Measurements from ENCODE around the gene UTF1.

The UTF1 gene

DNA sequence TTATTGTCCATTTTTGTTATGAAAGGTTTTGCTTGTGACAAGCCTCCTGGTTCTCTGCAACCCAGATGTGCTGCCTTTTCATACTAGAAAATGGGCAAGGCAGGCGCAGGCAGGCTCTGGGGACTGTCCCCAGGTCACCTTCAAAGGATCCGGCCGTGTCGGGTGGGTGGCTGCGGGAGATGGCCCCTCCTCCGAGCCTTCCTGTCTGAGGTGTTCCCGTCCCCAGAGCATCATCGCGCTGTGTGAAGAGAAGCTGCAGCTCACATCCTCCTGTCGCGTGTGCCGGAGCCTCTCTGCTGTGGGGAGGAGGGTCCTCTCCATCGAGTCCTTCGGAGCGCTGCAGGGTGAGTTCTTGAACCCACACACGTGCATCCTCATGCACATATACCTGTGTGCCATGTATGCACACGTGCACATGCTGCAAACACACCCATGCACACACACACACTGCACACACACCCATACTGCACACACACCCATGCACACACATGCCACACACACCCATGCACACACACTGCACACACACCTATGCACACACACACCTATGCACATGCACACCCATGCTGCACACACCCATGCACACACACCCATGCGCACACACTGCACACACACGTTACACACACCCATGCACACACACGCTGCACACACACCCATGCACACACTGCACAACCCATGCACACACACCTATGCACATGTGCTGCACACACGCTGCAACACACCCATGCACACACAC, 46.2 kb upstream of the UTF1 start:
- DNase-seq = no peak
- H2AK5ac ChIP-seq (ENCODE audit: low read length) = no peak overlapping the region
- H3K9me3 ChIP-seq (ENCODE audit: insufficient read depth, low read depth, low read length) = peaks cover 10% of the 10 kb centered on the region
- H3K4ac ChIP-seq (ENCODE audit: low read depth, low read length) = no peak overlapping the region
- no peak overlapping the region for H3K14ac ChIP-seq (ENCODE audit: low read length)
- no peak overlapping the region for H3K23ac ChIP-seq (ENCODE audit: low read length)
- H3K18ac ChIP-seq (ENCODE audit: low read length) = no peak overlapping the region
- no peaks in the 10 kb centered on the region for H3K4me1 ChIP-seq (ENCODE audit: control insufficient read depth in 1 of 2, insufficient read depth in 2 of 2, low read length in 2 of 2)
- no peak overlapping the region for H3K4me2 ChIP-seq (ENCODE audit: low read length)
- peaks cover 0 to 2% of the 10 kb centered on the region in 2 experiments for H3K36me3 ChIP-seq (ENCODE audit: control insufficient read depth in 1 of 2, insufficient read depth in 2 of 2, low read length in 2 of 2)
- H4K91ac ChIP-seq (ENCODE audit: low read depth, low read length) = no peak overlapping the region
- no peak overlapping the region for H4K8ac ChIP-seq (ENCODE audit: low read depth, low read length)
- H2BK12ac ChIP-seq (ENCODE audit: low read length) = no peak overlapping the region
- no peak overlapping the region for H2BK5ac ChIP-seq (ENCODE audit: low read depth, low read length, poor library complexity)
- no peaks in the 10 kb centered on the region for H3K27me3 ChIP-seq (ENCODE audit: insufficient read depth, low read length)
- H3K79me1 ChIP-seq (ENCODE audit: low read length) = no peaks in the 10 kb centered on the region
- H2AFZ ChIP-seq (ENCODE audit: insufficient read depth, low read length, poor library complexity) = no peak overlapping the region
- no peaks in the 10 kb centered on the region for H3K79me2 ChIP-seq (ENCODE audit: control insufficient read depth, insufficient read depth, low read length, poor library complexity)
- no peak overlapping the region for H3K27ac ChIP-seq (ENCODE audit: low read depth, low read length)
- no peak overlapping the region for H4K12ac ChIP-seq (ENCODE audit: low read depth, low read length)
- no CpG with 5 or more reads among the region's 21 CpGs for WGBS (ENCODE audit: extremely low coverage, insufficient coverage, insufficient read length)
- H3K9ac ChIP-seq (ENCODE audit: low read length) = no peak overlapping the region
- peak overlapping the region; percentile 55 for H3K4me3 ChIP-seq (ENCODE audit: low read depth, low read length)
- H2BK120ac ChIP-seq (ENCODE audit: insufficient read depth, low read length, poor library complexity) = no peak overlapping the region

DNA sequence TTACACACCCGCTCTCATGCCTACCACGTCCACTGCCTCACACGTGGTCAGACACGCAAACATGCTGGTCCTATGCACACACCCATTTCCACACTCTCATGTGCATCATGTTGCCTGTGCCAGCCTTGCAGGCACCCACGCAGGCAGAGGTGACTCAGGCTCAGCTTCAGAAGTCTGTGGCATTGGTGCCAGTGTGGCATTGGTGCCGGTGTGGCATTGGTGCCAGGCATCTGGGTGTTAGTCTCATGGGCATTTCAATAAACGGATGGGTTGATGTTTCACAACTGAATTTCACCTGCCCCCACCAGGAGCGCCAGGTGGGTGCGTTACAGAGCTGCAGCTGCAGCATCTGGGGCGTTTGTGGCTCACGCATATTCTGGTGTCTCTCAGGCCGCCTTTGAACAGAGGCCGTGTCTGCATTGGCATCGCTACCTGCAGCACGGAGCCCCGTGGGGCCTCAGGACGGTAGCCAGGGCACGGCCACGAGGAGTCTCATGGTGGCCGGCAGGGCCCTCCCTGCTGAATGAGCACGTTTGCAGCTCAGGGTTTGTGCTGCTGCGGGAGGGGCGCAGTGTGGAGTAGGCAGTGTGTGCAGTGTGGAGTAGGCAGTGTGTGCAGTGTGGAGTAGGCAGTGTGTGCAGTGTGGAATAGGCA, 45.3 kb upstream of the UTF1 start:
- no peaks in the 10 kb centered on the region for H3K79me1 ChIP-seq (ENCODE audit: low read length)
- H2BK12ac ChIP-seq (ENCODE audit: low read length) = no peak overlapping the region
- no peak overlapping the region for H3K18ac ChIP-seq (ENCODE audit: low read length)
- H3K23ac ChIP-seq (ENCODE audit: low read length) = peak overlapping the region; percentile 17
- no CpG with 5 or more reads among the region's 23 CpGs for WGBS (ENCODE audit: extremely low coverage, insufficient coverage, insufficient read length)
- no peak overlapping the region for H4K91ac ChIP-seq (ENCODE audit: low read depth, low read length)
- H3K79me2 ChIP-seq (ENCODE audit: control insufficient read depth, insufficient read depth, low read length, poor library complexity) = no peaks in the 10 kb centered on the region
- H3K4me1 ChIP-seq (ENCODE audit: control insufficient read depth in 1 of 2, insufficient read depth in 2 of 2, low read length in 2 of 2) = no peaks in the 10 kb centered on the region
- no peak overlapping the region for H2BK5ac ChIP-seq (ENCODE audit: low read depth, low read length, poor library complexity)
- peaks cover 10% of the 10 kb centered on the region for H3K9me3 ChIP-seq (ENCODE audit: insufficient read depth, low read depth, low read length)
- H3K27me3 ChIP-seq (ENCODE audit: insufficient read depth, low read length) = no peaks in the 10 kb centered on the region
- no peak overlapping the region for H2BK120ac ChIP-seq (ENCODE audit: insufficient read depth, low read length, poor library complexity)
- no peak overlapping the region for H3K4ac ChIP-seq (ENCODE audit: low read depth, low read length)
- H3K4me2 ChIP-seq (ENCODE audit: low read length) = no peak overlapping the region
- no peak overlapping the region for H2AFZ ChIP-seq (ENCODE audit: insufficient read depth, low read length, poor library complexity)
- H4K12ac ChIP-seq (ENCODE audit: low read depth, low read length) = no peak overlapping the region
- H2AK5ac ChIP-seq (ENCODE audit: low read length) = no peak overlapping the region
- H3K14ac ChIP-seq (ENCODE audit: low read length) = no peak overlapping the region
- H3K27ac ChIP-seq (ENCODE audit: low read depth, low read length) = no peak overlapping the region
- peaks cover 0 to 2% of the 10 kb centered on the region in 2 experiments for H3K36me3 ChIP-seq (ENCODE audit: control insufficient read depth in 1 of 2, insufficient read depth in 2 of 2, low read length in 2 of 2)
- no peak for DNase-seq
- H3K9ac ChIP-seq (ENCODE audit: low read length) = no peak overlapping the region
- H4K8ac ChIP-seq (ENCODE audit: low read depth, low read length) = no peak overlapping the region
- H3K4me3 ChIP-seq (ENCODE audit: low read depth, low read length) = no peak overlapping the region

DNA sequence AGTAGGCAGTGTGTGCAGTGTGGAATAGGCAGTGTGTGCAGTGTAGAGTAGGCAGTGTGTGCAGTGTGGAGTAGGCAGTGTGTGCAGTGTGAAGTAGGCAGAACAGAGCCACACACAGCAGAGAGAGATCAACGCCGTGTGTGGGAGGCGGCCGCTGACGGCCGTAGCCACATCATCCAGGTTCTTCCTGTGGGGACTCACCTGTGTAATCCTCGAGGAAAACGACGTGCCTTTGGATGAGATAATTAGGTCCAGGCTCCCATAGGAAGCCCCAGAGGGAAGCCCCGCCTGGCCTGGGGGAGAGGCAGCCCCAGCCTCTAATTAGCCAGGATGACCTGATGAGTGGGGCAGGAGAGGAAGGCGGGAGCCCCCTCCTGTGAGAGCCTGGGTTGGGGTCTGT, 44.6 kb upstream of the UTF1 start:
- no peaks in the 10 kb centered on the region for H3K79me1 ChIP-seq (ENCODE audit: low read length)
- no peaks in the 10 kb centered on the region for H3K27me3 ChIP-seq (ENCODE audit: insufficient read depth, low read length)
- no peak overlapping the region for H4K12ac ChIP-seq (ENCODE audit: low read depth, low read length)
- no peak overlapping the region for H2AK5ac ChIP-seq (ENCODE audit: low read length)
- H3K36me3 ChIP-seq (ENCODE audit: control insufficient read depth in 1 of 2, insufficient read depth in 2 of 2, low read length in 2 of 2) = peaks cover 0 to 2% of the 10 kb centered on the region in 2 experiments
- H2BK120ac ChIP-seq (ENCODE audit: insufficient read depth, low read length, poor library complexity) = no peak overlapping the region
- H2BK5ac ChIP-seq (ENCODE audit: low read depth, low read length, poor library complexity) = no peak overlapping the region
- H3K4ac ChIP-seq (ENCODE audit: low read depth, low read length) = no peak overlapping the region
- DNase-seq = no peak
- H3K14ac ChIP-seq (ENCODE audit: low read length) = no peak overlapping the region
- H2AFZ ChIP-seq (ENCODE audit: insufficient read depth, low read length, poor library complexity) = no peak overlapping the region
- no peak overlapping the region for H3K4me3 ChIP-seq (ENCODE audit: low read depth, low read length)
- H4K91ac ChIP-seq (ENCODE audit: low read depth, low read length) = no peak overlapping the region
- H3K4me1 ChIP-seq (ENCODE audit: control insufficient read depth in 1 of 2, insufficient read depth in 2 of 2, low read length in 2 of 2) = no peaks in the 10 kb centered on the region
- no peak overlapping the region for H3K4me2 ChIP-seq (ENCODE audit: low read length)
- H3K18ac ChIP-seq (ENCODE audit: low read length) = no peak overlapping the region
- no peak overlapping the region for H4K8ac ChIP-seq (ENCODE audit: low read depth, low read length)
- no peak overlapping the region for H3K23ac ChIP-seq (ENCODE audit: low read length)
- H3K27ac ChIP-seq (ENCODE audit: low read depth, low read length) = no peak overlapping the region
- H3K9ac ChIP-seq (ENCODE audit: low read length) = no peak overlapping the region
- no CpG with 5 or more reads among the region's 11 CpGs for WGBS (ENCODE audit: extremely low coverage, insufficient coverage, insufficient read length)
- no peaks in the 10 kb centered on the region for H3K79me2 ChIP-seq (ENCODE audit: control insufficient read depth, insufficient read depth, low read length, poor library complexity)
- H2BK12ac ChIP-seq (ENCODE audit: low read length) = no peak overlapping the region
- H3K9me3 ChIP-seq (ENCODE audit: insufficient read depth, low read depth, low read length) = peaks cover 10% of the 10 kb centered on the region

DNA sequence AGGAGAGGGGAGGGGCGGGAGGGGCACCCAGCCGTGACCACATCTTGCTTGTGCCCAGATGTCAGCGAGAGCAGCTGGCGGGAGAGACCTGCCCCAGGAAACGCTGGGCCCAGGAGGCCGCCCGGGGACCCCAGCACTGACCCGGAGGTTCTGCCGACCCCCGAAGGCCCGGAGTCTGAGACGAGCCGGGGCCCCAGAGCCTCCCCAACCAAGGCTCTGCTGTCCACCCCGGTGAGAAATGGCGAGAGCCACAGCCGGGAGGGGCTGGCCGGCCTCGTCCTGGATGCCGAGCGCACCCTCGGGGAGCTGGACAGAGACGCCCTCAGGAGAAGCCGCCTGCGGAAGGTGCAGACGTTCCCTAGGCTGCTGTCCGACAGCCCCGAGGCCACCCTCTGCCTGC, 44.1 kb upstream of the UTF1 start:
- H3K18ac ChIP-seq (ENCODE audit: low read length) = no peak overlapping the region
- peaks cover 0 to 2% of the 10 kb centered on the region in 2 experiments for H3K36me3 ChIP-seq (ENCODE audit: control insufficient read depth in 1 of 2, insufficient read depth in 2 of 2, low read length in 2 of 2)
- H4K91ac ChIP-seq (ENCODE audit: low read depth, low read length) = no peak overlapping the region
- peaks cover 10% of the 10 kb centered on the region for H3K9me3 ChIP-seq (ENCODE audit: insufficient read depth, low read depth, low read length)
- no peak overlapping the region for H3K27ac ChIP-seq (ENCODE audit: low read depth, low read length)
- no peak overlapping the region for H4K8ac ChIP-seq (ENCODE audit: low read depth, low read length)
- WGBS (ENCODE audit: extremely low coverage, insufficient coverage, insufficient read length) = no CpG with 5 or more reads among the region's 27 CpGs
- no peak overlapping the region for H3K23ac ChIP-seq (ENCODE audit: low read length)
- H3K4me3 ChIP-seq (ENCODE audit: low read depth, low read length) = no peak overlapping the region
- no peak overlapping the region for H3K4ac ChIP-seq (ENCODE audit: low read depth, low read length)
- H3K9ac ChIP-seq (ENCODE audit: low read length) = no peak overlapping the region
- H4K12ac ChIP-seq (ENCODE audit: low read depth, low read length) = no peak overlapping the region
- no peak overlapping the region for H2BK120ac ChIP-seq (ENCODE audit: insufficient read depth, low read length, poor library complexity)
- no peak overlapping the region for H3K4me2 ChIP-seq (ENCODE audit: low read length)
- no peak overlapping the region for H2BK5ac ChIP-seq (ENCODE audit: low read depth, low read length, poor library complexity)
- H3K4me1 ChIP-seq (ENCODE audit: control insufficient read depth in 1 of 2, insufficient read depth in 2 of 2, low read length in 2 of 2) = no peaks in the 10 kb centered on the region
- no peak overlapping the region for H3K14ac ChIP-seq (ENCODE audit: low read length)
- H2AK5ac ChIP-seq (ENCODE audit: low read length) = no peak overlapping the region
- no peak overlapping the region for H2BK12ac ChIP-seq (ENCODE audit: low read length)
- no peak for DNase-seq
- no peaks in the 10 kb centered on the region for H3K79me1 ChIP-seq (ENCODE audit: low read length)
- H2AFZ ChIP-seq (ENCODE audit: insufficient read depth, low read length, poor library complexity) = no peak overlapping the region
- H3K27me3 ChIP-seq (ENCODE audit: insufficient read depth, low read length) = no peaks in the 10 kb centered on the region
- no peaks in the 10 kb centered on the region for H3K79me2 ChIP-seq (ENCODE audit: control insufficient read depth, insufficient read depth, low read length, poor library complexity)
